SK-N-SH (cell line): ENCODE data around the gene CTAG2.

Experiments used
- ELF1 ChIP-seq: IDR thresholded peaks from 2 replicates; pipeline ENCODE4 v1.4.0; 2012
- FOXM1 ChIP-seq: IDR thresholded peaks from 2 replicates; pipeline ENCODE4 v1.4.0; 2012; ENCODE audit warnings: low read depth, mild to moderate bottlenecking
- MXI1 ChIP-seq: IDR thresholded peaks from 2 replicates; pipeline ENCODE4 v1.6.1; 2012; ENCODE audit warnings: mild to moderate bottlenecking, low read depth, low read length, improper control_type of control experiment
- POLR2AphosphoS5 ChIP-seq: IDR thresholded peaks from 2 replicates; pipeline ENCODE4 v1.6.1; 2012; ENCODE audit warnings: low read depth, low read length
- RAD21 ChIP-seq: IDR thresholded peaks from 2 replicates; pipeline ENCODE4 v1.6.1; 2012; ENCODE audit warnings: mild to moderate bottlenecking, low read length
- SIN3A ChIP-seq: IDR thresholded peaks from 2 replicates; pipeline ENCODE4 v1.6.1; 2012; ENCODE audit warnings: low read depth, mild to moderate bottlenecking, low read length, moderate library complexity, borderline replicate concordance
- TF ChIP-seq, protein P1 (sequence below): fragments of 200-600 bp; sonication (generic); IDR thresholded peaks from 2 replicates; pipeline ENCODE4 v1.6.1; 2017; ENCODE audit warnings: antibody characterized with exemption, mild to moderate bottlenecking, moderate library complexity
- TF ChIP-seq, protein P2 (sequence below): IDR thresholded peaks from 2 replicates; pipeline ENCODE4 v1.4.0; 2012; ENCODE audit warnings: low read depth, borderline replicate concordance
- TF ChIP-seq, protein P3 (sequence below): IDR thresholded peaks from 2 replicates; pipeline ENCODE4; 2012
- TF ChIP-seq, protein P4 (sequence below): IDR thresholded peaks from 2 replicates; pipeline ENCODE4 v1.4.0; 2012; ENCODE audit warnings: low read depth
- TF ChIP-seq, protein P5 (sequence below): IDR thresholded peaks from 2 replicates; pipeline ENCODE4 v1.4.0; 2012; ENCODE audit warnings: low read depth, borderline replicate concordance
- TF ChIP-seq, protein P6 (sequence below): IDR thresholded peaks from 2 replicates; pipeline ENCODE4 v1.6.1; 2012; ENCODE audit warnings: mild to moderate bottlenecking, low read depth, low read length, moderate library complexity

DNA sequence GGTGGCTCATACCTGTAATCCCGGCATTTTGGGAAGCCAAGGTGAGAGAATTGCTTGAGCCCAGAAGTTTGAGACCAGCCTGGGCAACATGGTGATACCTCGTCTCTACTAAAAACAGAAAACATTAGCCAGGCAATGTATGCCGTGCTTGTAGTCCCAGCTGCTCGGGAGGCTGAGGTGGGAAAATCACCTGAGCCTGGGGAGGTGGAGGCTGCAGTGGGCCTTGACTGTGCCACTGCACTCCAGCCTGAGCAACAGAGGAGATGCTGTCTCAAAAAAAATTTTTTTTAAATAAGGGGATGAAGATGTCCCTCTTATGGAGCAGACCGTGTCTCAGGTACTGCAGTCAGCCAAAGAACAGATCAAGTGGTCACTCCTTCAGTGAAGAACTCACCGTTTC, 47.8 kb downstream of the CTAG2 start:
- TF ChIP-seq, protein P1, sequence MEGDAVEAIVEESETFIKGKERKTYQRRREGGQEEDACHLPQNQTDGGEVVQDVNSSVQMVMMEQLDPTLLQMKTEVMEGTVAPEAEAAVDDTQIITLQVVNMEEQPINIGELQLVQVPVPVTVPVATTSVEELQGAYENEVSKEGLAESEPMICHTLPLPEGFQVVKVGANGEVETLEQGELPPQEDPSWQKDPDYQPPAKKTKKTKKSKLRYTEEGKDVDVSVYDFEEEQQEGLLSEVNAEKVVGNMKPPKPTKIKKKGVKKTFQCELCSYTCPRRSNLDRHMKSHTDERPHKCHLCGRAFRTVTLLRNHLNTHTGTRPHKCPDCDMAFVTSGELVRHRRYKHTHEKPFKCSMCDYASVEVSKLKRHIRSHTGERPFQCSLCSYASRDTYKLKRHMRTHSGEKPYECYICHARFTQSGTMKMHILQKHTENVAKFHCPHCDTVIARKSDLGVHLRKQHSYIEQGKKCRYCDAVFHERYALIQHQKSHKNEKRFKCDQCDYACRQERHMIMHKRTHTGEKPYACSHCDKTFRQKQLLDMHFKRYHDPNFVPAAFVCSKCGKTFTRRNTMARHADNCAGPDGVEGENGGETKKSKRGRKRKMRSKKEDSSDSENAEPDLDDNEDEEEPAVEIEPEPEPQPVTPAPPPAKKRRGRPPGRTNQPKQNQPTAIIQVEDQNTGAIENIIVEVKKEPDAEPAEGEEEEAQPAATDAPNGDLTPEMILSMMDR, result no peak
- TF ChIP-seq RAD21 (no peak), POLR2AphosphoS5 (no peak), ELF1 (no peak), MXI1 (no peak), FOXM1 (no peak), SIN3A (no peak)
- TF ChIP-seq, protein P2, sequence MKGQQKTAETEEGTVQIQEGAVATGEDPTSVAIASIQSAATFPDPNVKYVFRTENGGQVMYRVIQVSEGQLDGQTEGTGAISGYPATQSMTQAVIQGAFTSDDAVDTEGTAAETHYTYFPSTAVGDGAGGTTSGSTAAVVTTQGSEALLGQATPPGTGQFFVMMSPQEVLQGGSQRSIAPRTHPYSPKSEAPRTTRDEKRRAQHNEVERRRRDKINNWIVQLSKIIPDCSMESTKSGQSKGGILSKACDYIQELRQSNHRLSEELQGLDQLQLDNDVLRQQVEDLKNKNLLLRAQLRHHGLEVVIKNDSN, result no peak
- TF ChIP-seq, protein P3, sequence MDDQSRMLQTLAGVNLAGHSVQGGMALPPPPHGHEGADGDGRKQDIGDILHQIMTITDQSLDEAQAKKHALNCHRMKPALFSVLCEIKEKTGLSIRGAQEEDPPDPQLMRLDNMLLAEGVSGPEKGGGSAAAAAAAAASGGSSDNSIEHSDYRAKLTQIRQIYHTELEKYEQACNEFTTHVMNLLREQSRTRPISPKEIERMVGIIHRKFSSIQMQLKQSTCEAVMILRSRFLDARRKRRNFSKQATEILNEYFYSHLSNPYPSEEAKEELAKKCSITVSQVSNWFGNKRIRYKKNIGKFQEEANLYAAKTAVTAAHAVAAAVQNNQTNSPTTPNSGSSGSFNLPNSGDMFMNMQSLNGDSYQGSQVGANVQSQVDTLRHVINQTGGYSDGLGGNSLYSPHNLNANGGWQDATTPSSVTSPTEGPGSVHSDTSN, result no peak
- TF ChIP-seq, protein P4, sequence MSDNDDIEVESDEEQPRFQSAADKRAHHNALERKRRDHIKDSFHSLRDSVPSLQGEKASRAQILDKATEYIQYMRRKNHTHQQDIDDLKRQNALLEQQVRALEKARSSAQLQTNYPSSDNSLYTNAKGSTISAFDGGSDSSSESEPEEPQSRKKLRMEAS, result no peak
- TF ChIP-seq, protein P5, sequence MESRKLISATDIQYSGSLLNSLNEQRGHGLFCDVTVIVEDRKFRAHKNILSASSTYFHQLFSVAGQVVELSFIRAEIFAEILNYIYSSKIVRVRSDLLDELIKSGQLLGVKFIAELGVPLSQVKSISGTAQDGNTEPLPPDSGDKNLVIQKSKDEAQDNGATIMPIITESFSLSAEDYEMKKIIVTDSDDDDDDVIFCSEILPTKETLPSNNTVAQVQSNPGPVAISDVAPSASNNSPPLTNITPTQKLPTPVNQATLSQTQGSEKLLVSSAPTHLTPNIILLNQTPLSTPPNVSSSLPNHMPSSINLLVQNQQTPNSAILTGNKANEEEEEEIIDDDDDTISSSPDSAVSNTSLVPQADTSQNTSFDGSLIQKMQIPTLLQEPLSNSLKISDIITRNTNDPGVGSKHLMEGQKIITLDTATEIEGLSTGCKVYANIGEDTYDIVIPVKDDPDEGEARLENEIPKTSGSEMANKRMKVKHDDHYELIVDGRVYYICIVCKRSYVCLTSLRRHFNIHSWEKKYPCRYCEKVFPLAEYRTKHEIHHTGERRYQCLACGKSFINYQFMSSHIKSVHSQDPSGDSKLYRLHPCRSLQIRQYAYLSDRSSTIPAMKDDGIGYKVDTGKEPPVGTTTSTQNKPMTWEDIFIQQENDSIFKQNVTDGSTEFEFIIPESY, result no peak
- TF ChIP-seq, protein P6, sequence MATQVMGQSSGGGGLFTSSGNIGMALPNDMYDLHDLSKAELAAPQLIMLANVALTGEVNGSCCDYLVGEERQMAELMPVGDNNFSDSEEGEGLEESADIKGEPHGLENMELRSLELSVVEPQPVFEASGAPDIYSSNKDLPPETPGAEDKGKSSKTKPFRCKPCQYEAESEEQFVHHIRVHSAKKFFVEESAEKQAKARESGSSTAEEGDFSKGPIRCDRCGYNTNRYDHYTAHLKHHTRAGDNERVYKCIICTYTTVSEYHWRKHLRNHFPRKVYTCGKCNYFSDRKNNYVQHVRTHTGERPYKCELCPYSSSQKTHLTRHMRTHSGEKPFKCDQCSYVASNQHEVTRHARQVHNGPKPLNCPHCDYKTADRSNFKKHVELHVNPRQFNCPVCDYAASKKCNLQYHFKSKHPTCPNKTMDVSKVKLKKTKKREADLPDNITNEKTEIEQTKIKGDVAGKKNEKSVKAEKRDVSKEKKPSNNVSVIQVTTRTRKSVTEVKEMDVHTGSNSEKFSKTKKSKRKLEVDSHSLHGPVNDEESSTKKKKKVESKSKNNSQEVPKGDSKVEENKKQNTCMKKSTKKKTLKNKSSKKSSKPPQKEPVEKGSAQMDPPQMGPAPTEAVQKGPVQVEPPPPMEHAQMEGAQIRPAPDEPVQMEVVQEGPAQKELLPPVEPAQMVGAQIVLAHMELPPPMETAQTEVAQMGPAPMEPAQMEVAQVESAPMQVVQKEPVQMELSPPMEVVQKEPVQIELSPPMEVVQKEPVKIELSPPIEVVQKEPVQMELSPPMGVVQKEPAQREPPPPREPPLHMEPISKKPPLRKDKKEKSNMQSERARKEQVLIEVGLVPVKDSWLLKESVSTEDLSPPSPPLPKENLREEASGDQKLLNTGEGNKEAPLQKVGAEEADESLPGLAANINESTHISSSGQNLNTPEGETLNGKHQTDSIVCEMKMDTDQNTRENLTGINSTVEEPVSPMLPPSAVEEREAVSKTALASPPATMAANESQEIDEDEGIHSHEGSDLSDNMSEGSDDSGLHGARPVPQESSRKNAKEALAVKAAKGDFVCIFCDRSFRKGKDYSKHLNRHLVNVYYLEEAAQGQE, result no peak
